Dendritic cell treated with granulocyte-macrophage colony-stimulating factor and Interleukin-4, amounts not matched to agents 40 ng/mL and 50 ng/mL, for 4 days (primary cell): ENCODE measurements around the gene DCDC2.
"Not testable (repeated sequence)": the region's sequence is repeated elsewhere in the genome, so short reads cannot be mapped to it uniquely, and the experiment has no call there.

Source experiments
- H3K27ac Mint-ChIP-seq: one replicate; pipeline ENCODE4 v1.8.0; 2022; ENCODE audit warnings: mild to moderate bottlenecking, mixed read lengths
- H3K27me3 Mint-ChIP-seq: one replicate; pipeline ENCODE4 v1.8.0; 2022; ENCODE audit warnings: mild to moderate bottlenecking, mixed read lengths
- H3K36me3 Mint-ChIP-seq: one replicate; pipeline ENCODE4 v1.8.0; 2022; ENCODE audit warnings: low read depth, mixed read lengths
- H3K4me1 Mint-ChIP-seq: one replicate; pipeline ENCODE4 v1.8.0; 2022; ENCODE audit warnings: low read depth, mixed read lengths
- H3K4me3 Mint-ChIP-seq: one replicate; pipeline ENCODE4 v1.8.0; 2022; ENCODE audit warnings: mild to moderate bottlenecking, moderate library complexity, mixed read lengths
- H3K9me3 Mint-ChIP-seq: one replicate; pipeline ENCODE4 v1.8.0; 2022; ENCODE audit warnings: mixed read lengths
- intact Hi-C: fragments of 100-400 bp; cut with micrococcal nuclease; formaldehyde crosslinking; loops from one replicate; pipeline ENCODE4 v1.15.0; 2022

DCDC2 gene

GRCh38 chr6:24249926-24250325 is 107.9 kb downstream of the DCDC2 start:
- H3K36me3 Mint-ChIP-seq, result no peaks in the 10 kb centered on the region
- no peaks in the 10 kb centered on the region for H3K27me3 Mint-ChIP-seq

GRCh38 chr6:24245275-24245674 is 112.6 kb downstream of the DCDC2 start:
- no peak overlapping the region for H3K27ac Mint-ChIP-seq
- H3K36me3 Mint-ChIP-seq, result no peaks in the 10 kb centered on the region
- H3K9me3 Mint-ChIP-seq, result no peaks in the 10 kb centered on the region
- no peak overlapping the region for H3K4me3 Mint-ChIP-seq
- H3K4me1 Mint-ChIP-seq, result no peaks in the 10 kb centered on the region
- intact Hi-C loops, result no loop called here
- peaks cover 6% of the 10 kb centered on the region for H3K27me3 Mint-ChIP-seq

More at GRCh38 chr6:24249926-24250325, 107.9 kb downstream of the DCDC2 start:
- Mint-ChIP-seq H3K4me1 (no peaks in the 10 kb centered on the region), H3K27ac (no peak overlapping the region), H3K4me3 (no peak overlapping the region), H3K9me3 (no peaks in the 10 kb centered on the region)
- intact Hi-C loops, result no loop called here

GRCh38 chr6:24242924-24243323 is 114.9 kb downstream of the DCDC2 start:
- Mint-ChIP-seq H3K4me3 (no peak overlapping the region), H3K4me1 (no peaks in the 10 kb centered on the region), H3K27me3 (peaks cover 6% of the 10 kb centered on the region), H3K9me3 (peaks cover under 1% of the 10 kb centered on the region), H3K27ac (no peak overlapping the region), H3K36me3 (no peaks in the 10 kb centered on the region)
- intact Hi-C loops, result no loop called here

GRCh38 chr6:24241779-24242178 is 116.1 kb downstream of the DCDC2 start:
- intact Hi-C loops, H3K9me3 Mint-ChIP-seq, H3K27me3 Mint-ChIP-seq, H3K4me3 Mint-ChIP-seq, H3K36me3 Mint-ChIP-seq, H3K27ac Mint-ChIP-seq: not testable (repeated sequence)
- H3K4me1 Mint-ChIP-seq, result peaks cover 11% of the 10 kb centered on the region

- H3K27me3 Mint-ChIP-seq, result peaks cover 6% of the 10 kb centered on the region
- H3K4me1 Mint-ChIP-seq, result peaks cover 16% of the 10 kb centered on the region
- no peak overlapping the region for H3K4me3 Mint-ChIP-seq
- intact Hi-C loops, result no loop called here
- no peaks in the 10 kb centered on the region for H3K36me3 Mint-ChIP-seq
- H3K27ac Mint-ChIP-seq, result no peak overlapping the region
- H3K9me3 Mint-ChIP-seq, result peaks cover 8% of the 10 kb centered on the region
These were observed 116.9 kb downstream of the DCDC2 start for GRCh38 chr6:24240943-24241342.

GRCh38 chr6:24240380-24240928 is 117.4 kb downstream of the DCDC2 start:
- no peak overlapping the region for H3K27ac Mint-ChIP-seq
- H3K4me1 Mint-ChIP-seq, result peaks cover 16% of the 10 kb centered on the region
- no peak overlapping the region for H3K4me3 Mint-ChIP-seq

GRCh38 chr6:24238700-24239099 is 119.2 kb downstream of the DCDC2 start:
- H3K4me3 Mint-ChIP-seq, result no peak overlapping the region
- peaks cover 4% of the 10 kb centered on the region for H3K27me3 Mint-ChIP-seq
- H3K4me1 Mint-ChIP-seq, result peaks cover 25% of the 10 kb centered on the region
- intact Hi-C loops, result no loop called here
- H3K27ac Mint-ChIP-seq, result no peak overlapping the region
- H3K36me3 Mint-ChIP-seq, result no peaks in the 10 kb centered on the region
- peaks cover 8% of the 10 kb centered on the region for H3K9me3 Mint-ChIP-seq

More at GRCh38 chr6:24240380-24240928, 117.4 kb downstream of the DCDC2 start:
- Mint-ChIP-seq H3K27me3 (peaks cover 6% of the 10 kb centered on the region), H3K9me3 (peaks cover 8% of the 10 kb centered on the region), H3K36me3 (no peaks in the 10 kb centered on the region)
- intact Hi-C loops, result no loop called here

GRCh38 chr6:24236779-24237178 is 121.1 kb downstream of the DCDC2 start:
- not testable (repeated sequence) for H3K9me3 Mint-ChIP-seq
- H3K4me1 Mint-ChIP-seq, result peaks cover 25% of the 10 kb centered on the region

GRCh38 chr6:24233813-24234442 is 123.9 kb downstream of the DCDC2 start:
- Mint-ChIP-seq H3K27me3 (no peaks in the 10 kb centered on the region), H3K4me1 (peaks cover 37% of the 10 kb centered on the region), H3K27ac (no peak overlapping the region), H3K36me3 (no peaks in the 10 kb centered on the region), H3K4me3 (no peak overlapping the region), H3K9me3 (peaks cover 8% of the 10 kb centered on the region)
- intact Hi-C loops, result no loop called here

More at GRCh38 chr6:24236779-24237178, 121.1 kb downstream of the DCDC2 start:
- H3K4me3 Mint-ChIP-seq, H3K27ac Mint-ChIP-seq, H3K36me3 Mint-ChIP-seq, intact Hi-C loops, H3K27me3 Mint-ChIP-seq: not testable (repeated sequence)

- intact Hi-C loops, result no loop called here
- H3K4me3 Mint-ChIP-seq, result no peak overlapping the region
- H3K27ac Mint-ChIP-seq, result no peak overlapping the region
- peaks cover 35% of the 10 kb centered on the region for H3K4me1 Mint-ChIP-seq
- H3K9me3 Mint-ChIP-seq, result no peaks in the 10 kb centered on the region
- H3K27me3 Mint-ChIP-seq, result no peaks in the 10 kb centered on the region
- H3K36me3 Mint-ChIP-seq, result no peaks in the 10 kb centered on the region
These were observed 126.4 kb downstream of the DCDC2 start for GRCh38 chr6:24231438-24231977.

GRCh38 chr6:24229696-24230405 is 128.0 kb downstream of the DCDC2 start:
- Mint-ChIP-seq H3K36me3 (no peaks in the 10 kb centered on the region), H3K4me1 (peaks cover 33% of the 10 kb centered on the region), H3K9me3 (no peaks in the 10 kb centered on the region), H3K27me3 (no peaks in the 10 kb centered on the region), H3K4me3 (no peak overlapping the region), H3K27ac (peak overlapping the region; percentile 74)
- intact Hi-C loops, result no loop called here

GRCh38 chr6:24228681-24229255 is 129.1 kb downstream of the DCDC2 start:
- Mint-ChIP-seq H3K36me3 (no peaks in the 10 kb centered on the region), H3K4me3 (no peak overlapping the region), H3K27ac (peak overlapping the region; percentile 74), H3K9me3 (no peaks in the 10 kb centered on the region), H3K27me3 (no peaks in the 10 kb centered on the region), H3K4me1 (peaks cover 24% of the 10 kb centered on the region)
- intact Hi-C loops, result no loop called here

GRCh38 chr6:24228123-24228522 is 129.7 kb downstream of the DCDC2 start:
- Mint-ChIP-seq H3K9me3 (no peaks in the 10 kb centered on the region), H3K36me3 (no peaks in the 10 kb centered on the region), H3K4me1 (peaks cover 24% of the 10 kb centered on the region), H3K27ac (no peak overlapping the region), H3K27me3 (no peaks in the 10 kb centered on the region), H3K4me3 (no peak overlapping the region)
- intact Hi-C loops, result no loop called here

- no peak overlapping the region for H3K4me3 Mint-ChIP-seq
- H3K27me3 Mint-ChIP-seq, result no peaks in the 10 kb centered on the region
- no peak overlapping the region for H3K27ac Mint-ChIP-seq
- H3K36me3 Mint-ChIP-seq, result no peaks in the 10 kb centered on the region
- intact Hi-C loops, result no loop called here
- peaks cover 24% of the 10 kb centered on the region for H3K4me1 Mint-ChIP-seq
- no peaks in the 10 kb centered on the region for H3K9me3 Mint-ChIP-seq
These were observed 130.3 kb downstream of the DCDC2 start for GRCh38 chr6:24227556-24227955.
